ENCODE measurements around the gene RPL18. TPM values are rescaled to one million over a fixed set of nuclear protein-coding genes. Genes with fewer than 3 reads are reported as not detected.

Gene RPL18
- total RNA-seq (ENCODE audit: low replicate concordance) = 1,623 and 1,815 TPM in 2 replicates
- long read RNA-seq, transcript RPL18-213 (5 exons, 1,645 nt) = minor isoform, 6 of 356 reads
- long read RNA-seq, transcript RPL18-201 (6 exons, 612 nt) = minor isoform, 9 of 356 reads
- long read RNA-seq, transcript RPL18-208 (7 exons, 1,004 nt) = major isoform, 319 of 356 reads
- long read RNA-seq, partial matches to known transcripts = 8 of 356 reads
- long read RNA-seq, other reads (novel, unspliced or antisense) = 8 of 356 reads

- no peak for TF ChIP-seq CTCF (conservative IDR thresholded peaks at IDR 0.05)
- H3K9me3 Mint-ChIP-seq = no peaks in the 10 kb centered on the region
- peak within 1 kb of the TSS; percentile 97 for H3K4me3 Mint-ChIP-seq
- peak; percentile 98 for DNase-seq (ENCODE audit: extremely low spot score, unreplicated experiment)
- peaks cover 9% of the 10 kb centered on the region for H3K36me3 Mint-ChIP-seq
- H3K27ac Mint-ChIP-seq = peak within 1 kb of the TSS; percentile 99
- H3K4me1 Mint-ChIP-seq (ENCODE audit: unreplicated experiment) = peaks cover 31% of the 10 kb centered on the region
- H3K27me3 Mint-ChIP-seq = no peaks in the 10 kb centered on the region
These were observed at the start of gene RPL18, which contains the start of gene SPHK2 for GRCh38 chr19:48618916-48619691. Gene RPL18 (minus strand): TSS chr19:48619178. CDS start chr19:48619143, 35 bp downstream. Gene SPHK2 (plus strand): TSS chr19:48619506. CDS start chr19:48620515, 1,009 bp downstream.

GRCh38 chr19:48668761-48669160, 49.8 kb upstream of the RPL18 start:
- Mint-ChIP-seq H3K4me1 (ENCODE audit: unreplicated experiment) (peaks cover 8% of the 10 kb centered on the region), H3K4me3 (no peak overlapping the region), H3K27me3 (no peaks in the 10 kb centered on the region), H3K36me3 (no peaks in the 10 kb centered on the region), H3K9me3 (no peaks in the 10 kb centered on the region), H3K27ac (no peak overlapping the region)
- TF ChIP-seq CTCF (conservative IDR thresholded peaks at IDR 0.05) = no peak
- DNase-seq (ENCODE audit: extremely low spot score, unreplicated experiment) = no peak

- H3K9me3 Mint-ChIP-seq = no peaks in the 10 kb centered on the region
- H3K4me3 Mint-ChIP-seq = no peak overlapping the region
- no peaks in the 10 kb centered on the region for H3K27me3 Mint-ChIP-seq
- no peak for TF ChIP-seq CTCF (conservative IDR thresholded peaks at IDR 0.05)
- DNase-seq (ENCODE audit: extremely low spot score, unreplicated experiment) = no peak
- H3K27ac Mint-ChIP-seq = no peak overlapping the region
- no peaks in the 10 kb centered on the region for H3K36me3 Mint-ChIP-seq
- H3K4me1 Mint-ChIP-seq (ENCODE audit: unreplicated experiment) = peaks cover 7% of the 10 kb centered on the region
These were observed 49.4 kb upstream of the RPL18 start for GRCh38 chr19:48668332-48668731.

- no peaks in the 10 kb centered on the region for H3K27me3 Mint-ChIP-seq
- H3K4me1 Mint-ChIP-seq (ENCODE audit: unreplicated experiment) = peaks cover 5% of the 10 kb centered on the region
- H3K9me3 Mint-ChIP-seq = no peaks in the 10 kb centered on the region
- DNase-seq (ENCODE audit: extremely low spot score, unreplicated experiment) = no peak
- H3K27ac Mint-ChIP-seq = no peak overlapping the region
- no peaks in the 10 kb centered on the region for H3K36me3 Mint-ChIP-seq
- H3K4me3 Mint-ChIP-seq = no peak overlapping the region
- no peak for TF ChIP-seq CTCF (conservative IDR thresholded peaks at IDR 0.05)
These were observed 46.8 kb upstream of the RPL18 start for GRCh38 chr19:48665786-48666185.

- Mint-ChIP-seq H3K27me3 (no peaks in the 10 kb centered on the region), H3K4me1 (ENCODE audit: unreplicated experiment) (peaks cover 5% of the 10 kb centered on the region), H3K9me3 (no peaks in the 10 kb centered on the region), H3K4me3 (no peak overlapping the region), H3K27ac (no peak overlapping the region), H3K36me3 (no peaks in the 10 kb centered on the region)
- no peak for TF ChIP-seq CTCF (conservative IDR thresholded peaks at IDR 0.05)
- DNase-seq (ENCODE audit: extremely low spot score, unreplicated experiment) = no peak
These were observed 45.5 kb upstream of the RPL18 start for GRCh38 chr19:48664476-48664875.
